Measurements from ENCODE around the gene MYOM3. TPM values are rescaled to one million over a fixed set of nuclear protein-coding genes. Genes with fewer than 3 reads are reported as not detected.

The MYOM3 gene
- total and polyA plus RNA-seq, 2 of the 4 experiments (the other 2 are of a cell fraction), result 0.03 TPM; not detected in 1

DNA sequence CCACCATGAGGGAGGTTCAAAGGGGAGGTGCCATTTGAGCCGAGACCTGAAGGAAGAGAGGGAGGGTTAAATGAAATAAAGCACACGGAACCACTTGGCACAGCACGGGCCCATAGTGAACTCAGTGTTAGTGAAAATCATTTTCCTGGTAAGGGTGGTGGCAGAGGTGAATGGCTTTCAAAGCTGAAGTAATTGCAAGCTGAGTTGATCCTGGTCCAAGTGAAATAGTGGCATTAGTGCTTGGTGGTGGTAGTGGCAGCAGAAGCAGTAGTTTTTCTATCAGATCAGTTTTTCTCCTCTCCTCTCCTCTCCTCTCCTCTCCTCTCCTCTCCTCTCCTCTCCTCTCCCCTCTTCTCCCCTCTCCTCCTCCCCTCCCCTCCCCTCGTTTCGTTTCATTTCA, 101.3 kb downstream of the MYOM3 start:
- in situ Hi-C loops (cut with MboI; ENCODE audit: low sequenced_read_pairs), result no loop called here
- no TSS peak for BruUV-seq (replicated peaks)
- 92 to 100% methylated on average over 2 to 3 of the region's 5 CpGs for WGBS, 2 experiments (ENCODE audit: extremely low coverage in 2 of 2, insufficient read length in 1 of 2)
- no peak overlapping the region for H2AFZ ChIP-seq (replicated peaks; ENCODE audit: low read length, poor library complexity)
- no peak overlapping the region for H3K23ac ChIP-seq (ENCODE audit: low read depth, low read length)
- H4K8ac ChIP-seq (ENCODE audit: low read depth in 2 of 2, low read length in 2 of 2), result no peak overlapping the region
- intact Hi-C loops (cut with micrococcal nuclease), result no loop called here
- no peak overlapping the region for H3K4me3 ChIP-seq (ENCODE audit: insufficient read depth, low read depth, low read length)
- peak overlapping the region; percentile 19; the same call in 1 of the 2 replicates for H2BK120ac ChIP-seq (ENCODE audit: low read depth, low read length)
- ChIA-PET POLR2A (ENCODE audit: unreplicated experiment) (no interaction called here), CTCF (no interaction called here)
- H2BK15ac ChIP-seq (ENCODE audit: low read depth, low read length), result no peak overlapping the region; the same call in 2 of the 3 replicates
- peaks cover 8% of the 10 kb centered on the region for H3K9me1 ChIP-seq (ENCODE audit: insufficient read depth, low read length)
- TF ChIP-seq FOS (IDR thresholded peaks at IDR 0.05; ENCODE audit: low read depth, low read length) (no peak), MXI1 (IDR thresholded peaks at IDR 0.05; ENCODE audit: borderline replicate concordance, low read depth, low read length) (no peak), RCOR1 (IDR thresholded peaks at IDR 0.05; ENCODE audit: insufficient replicate concordance, low read length) (no peak), MAFK (IDR thresholded peaks at IDR 0.05; ENCODE audit: low read depth, low read length) (no peak), SMC3 (IDR thresholded peaks at IDR 0.05; ENCODE audit: low read depth, low read length) (no peak)
- TF ChIP-seq, protein P1, sequence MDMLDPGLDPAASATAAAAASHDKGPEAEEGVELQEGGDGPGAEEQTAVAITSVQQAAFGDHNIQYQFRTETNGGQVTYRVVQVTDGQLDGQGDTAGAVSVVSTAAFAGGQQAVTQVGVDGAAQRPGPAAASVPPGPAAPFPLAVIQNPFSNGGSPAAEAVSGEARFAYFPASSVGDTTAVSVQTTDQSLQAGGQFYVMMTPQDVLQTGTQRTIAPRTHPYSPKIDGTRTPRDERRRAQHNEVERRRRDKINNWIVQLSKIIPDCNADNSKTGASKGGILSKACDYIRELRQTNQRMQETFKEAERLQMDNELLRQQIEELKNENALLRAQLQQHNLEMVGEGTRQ (IDR thresholded peaks at IDR 0.05; ENCODE audit: low read depth, low read length), result no peak
- TF ChIP-seq, protein P2, sequence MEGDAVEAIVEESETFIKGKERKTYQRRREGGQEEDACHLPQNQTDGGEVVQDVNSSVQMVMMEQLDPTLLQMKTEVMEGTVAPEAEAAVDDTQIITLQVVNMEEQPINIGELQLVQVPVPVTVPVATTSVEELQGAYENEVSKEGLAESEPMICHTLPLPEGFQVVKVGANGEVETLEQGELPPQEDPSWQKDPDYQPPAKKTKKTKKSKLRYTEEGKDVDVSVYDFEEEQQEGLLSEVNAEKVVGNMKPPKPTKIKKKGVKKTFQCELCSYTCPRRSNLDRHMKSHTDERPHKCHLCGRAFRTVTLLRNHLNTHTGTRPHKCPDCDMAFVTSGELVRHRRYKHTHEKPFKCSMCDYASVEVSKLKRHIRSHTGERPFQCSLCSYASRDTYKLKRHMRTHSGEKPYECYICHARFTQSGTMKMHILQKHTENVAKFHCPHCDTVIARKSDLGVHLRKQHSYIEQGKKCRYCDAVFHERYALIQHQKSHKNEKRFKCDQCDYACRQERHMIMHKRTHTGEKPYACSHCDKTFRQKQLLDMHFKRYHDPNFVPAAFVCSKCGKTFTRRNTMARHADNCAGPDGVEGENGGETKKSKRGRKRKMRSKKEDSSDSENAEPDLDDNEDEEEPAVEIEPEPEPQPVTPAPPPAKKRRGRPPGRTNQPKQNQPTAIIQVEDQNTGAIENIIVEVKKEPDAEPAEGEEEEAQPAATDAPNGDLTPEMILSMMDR (conservative IDR thresholded peaks at IDR 0.05; ENCODE audit: low read depth, low read length), result no peak
- DNase-seq (no peak), ATAC-seq (ENCODE audit: low read depth) (no peak)
- H3K9ac ChIP-seq (ENCODE audit: low read depth, low read length), result no peak overlapping the region
- dilution Hi-C loops (cut with HindIII; ENCODE audit: low sequenced_read_pairs, unreplicated experiment), result no loop called here
- H2BK20ac ChIP-seq (ENCODE audit: low read depth, low read length), result peak overlapping the region; percentile 42; the same call in 1 of the 2 replicates
- no peak overlapping the region for H2AK9ac ChIP-seq (replicated peaks; ENCODE audit: low read depth, low read length, poor library complexity)
- H3K79me1 ChIP-seq (ENCODE audit: low read depth in 1 of 2, low read length in 2 of 2), result no peaks in the 10 kb centered on the region
- H3K27me3 ChIP-seq (ENCODE audit: control insufficient read depth, insufficient read depth, low read length), result no peaks in the 10 kb centered on the region
- no peak overlapping the region for H3K56ac ChIP-seq (ENCODE audit: extremely low read depth, insufficient read depth, low read length)
- no peaks in the 10 kb centered on the region for H4K20me1 ChIP-seq (ENCODE audit: insufficient read depth, low read length)
- H3K4me1 ChIP-seq (ENCODE audit: control insufficient read depth, insufficient read depth, low read length), result peaks cover 4% of the 10 kb centered on the region; the same call in 1 of the 2 replicates
- no peaks in the 10 kb centered on the region for H3K9me3 ChIP-seq (ENCODE audit: control insufficient read depth, insufficient read depth, low read length)
- no peak overlapping the region for H3K4me2 ChIP-seq (ENCODE audit: low read depth, low read length)
- no peak overlapping the region for H3K14ac ChIP-seq (replicated peaks; ENCODE audit: low read depth, low read length)
- H3K4ac ChIP-seq (ENCODE audit: low read depth, low read length), result no peak overlapping the region
- H3K36me3 ChIP-seq (ENCODE audit: control insufficient read depth, insufficient read depth, low read length), result no peaks in the 10 kb centered on the region
- H2AK5ac ChIP-seq (ENCODE audit: low read depth, low read length), result peak overlapping the region; percentile 92
- no peak overlapping the region for H4K91ac ChIP-seq (ENCODE audit: insufficient read depth, low read depth, low read length)
- no peak overlapping the region for H3K18ac ChIP-seq (ENCODE audit: low read depth, low read length)
- H4K5ac ChIP-seq (ENCODE audit: low read depth, low read length), result no peak overlapping the region
- H3K27ac ChIP-seq (ENCODE audit: insufficient read depth, low read length), result no peak overlapping the region
- H2BK5ac ChIP-seq (ENCODE audit: low read depth, low read length, poor library complexity, severe bottlenecking), result no peak overlapping the region
